Heart left ventricle (tissue), 16 donors: ENCODE data around the gene SIGLECL1. TPM values are rescaled to one million over a fixed set of nuclear protein-coding genes. Genes with fewer than 3 reads are reported as not detected.

Experiments used
- ATAC-seq, 4 donors: fragments of 200-7000 bp; cut with Tn5 transposase; one replicate each; pipeline ENCODE4 v1.9.1; 2020 to 2022; ENCODE audit warnings: moderate library complexity in 4 of 4, mild to moderate bottlenecking in 3 of 4, moderate number of reproducible peaks in 1 of 4
- DNase-seq, 5 donors: peaks; one replicate each; pipeline ENCODE4 v3.0.0-alpha.2; 2020
- H3K27ac ChIP-seq, 12 donors: fragments of 200-600 bp; sonication (generic) in 4 of 12; one replicate each; pipeline versions ENCODE4 v1.5.0 to v1.8.0; 2016 to 2022; ENCODE audit warnings: mild to moderate bottlenecking in 2 of 12
- H3K27me3 ChIP-seq, 9 donors: fragments of 200-600 bp; sonication (generic) in 2 of 9; one replicate each; pipeline versions ENCODE4 v1.5.1 to v1.8.0; 2016 to 2022; ENCODE audit warnings: mild to moderate bottlenecking in 3 of 9
- H3K36me3 ChIP-seq, 9 donors: fragments of 200-600 bp; sonication (generic) in 2 of 9; one replicate each; pipeline versions ENCODE4 v1.5.0 to v1.8.0; 2018 to 2022; ENCODE audit warnings: mild to moderate bottlenecking in 2 of 9
- H3K4me1 ChIP-seq, 12 donors: fragments of 200-600 bp; sonication (generic) in 4 of 12; one replicate each; pipeline versions ENCODE4 v1.5.0 to v1.8.0; 2016 to 2022; ENCODE audit warnings: mild to moderate bottlenecking in 3 of 12
- H3K4me3 ChIP-seq, 12 donors: fragments of 200-600 bp; sonication (generic) in 4 of 12; one replicate each; pipeline versions ENCODE4 v1.5.0 to v1.8.0; 2017 to 2022; ENCODE audit warnings: mild to moderate bottlenecking in 9 of 12, moderate library complexity in 4 of 12
- H3K9me3 ChIP-seq, 12 donors: fragments of 200-600 bp; sonication (generic) in 4 of 12; one replicate each; pipeline versions ENCODE4 v1.5.0 to v1.8.0; 2016 to 2022; ENCODE audit warnings: mild to moderate bottlenecking in 1 of 12
- POLR2A ChIP-seq, 2 donors: fragments of 450-650 bp; IDR thresholded peaks; one replicate each; pipeline ENCODE4 v1.6.1; 2017; ENCODE audit warnings: antibody characterized with exemption in 2 of 2, mild to moderate bottlenecking in 2 of 2, moderate library complexity in 2 of 2
- WGBS, 4 donors: extraction: QIAGEN DNeasy Blood & Tissue Kit in 2 of 4; methylation state at CpG; one replicate each; pipeline versions ENCODE4 v1.1.5 to v1.1.7; 2013 to 2018; 5-methylcytosine and 5-hydroxymethylcytosine counted together
- intact Hi-C, 10 donors: fragments of 100-400 bp; cut with DNase I; formaldehyde crosslinking; loops; one replicate each; pipeline versions ENCODE4 v1.11.1 to v1.14.2; 2022
- polyA plus RNA-seq, 2 donors: library from polyadenylated mRNA; stranded (reverse); fragments of 200-250 nt; gene quantifications; one replicate each; pipeline ENCODE4 v1.2.3, GENCODE V29; 2013
- total RNA-seq, 9 donors: library from RNA; depleted of rRNA in 2 of 9; stranded (reverse); fragments of >200 nt in 2 of 9; fragmentation: NEBNext Ultra II Directional in 3 of 9; extraction: Animal tissue kit (Norgen Biotek cat#: 25700) in 3 of 9; gene quantifications; one replicate each; pipeline versions ENCODE4 v1.1.0 to v1.2.4, GENCODE V29; 2016 to 2023
- TF ChIP-seq, protein P1 (sequence below), 12 donors: fragments of 200-600 bp; sonication (generic) in 4 of 12; IDR thresholded peaks; one replicate each; pipeline versions ENCODE4 v1.5.0 to v1.8.0; 2018 to 2022; ENCODE audit warnings: antibody characterized with exemption in 12 of 12, mild to moderate bottlenecking in 5 of 12
- donor health status: ischemic (EF 13 %, LVEDD 7.1; RV severe dilation, severe dysfunction).
- donor health status: healthy with polysubstance abuse.
- donor health status: DM: no; HTN: yes; CAD: no.
- donor health status: DM: no; HTN: no; CAD: no.
- donor health status: ischemic (EF 25% LVEDD 6.9; RV normal size, moderate dysfunction).
- donor health status: ischemic (EF 25% LVEDD 5.7; RV mildly dilated, moderate dysfunction).
- donor health status: healthy.
- donor health status: DM: yes; HTN: yes; CAD: no.
- donor health status: ischemic (EF 35%, LVEDD 5.7; RV mildly dilated, moderate dysfunction).
- donor health status: nonischemic (EF 11% LVEDD 7.7; RV severe dilation, severe dysfunction).
- donor health status: DM: yes; HTN: yes; CAD: no.
- donor health status: PGD.
- donor health status: ischemic (EF 29% LVEDD 5.4; RV normal size, mild dysfunction).
- donor health status: nonischemic (EF 23%, LVEDD 6.1; RV moderate dilation, normal function).

Gene SIGLECL1
- total and polyA plus RNA-seq, 11 donors: not detected

DNA sequence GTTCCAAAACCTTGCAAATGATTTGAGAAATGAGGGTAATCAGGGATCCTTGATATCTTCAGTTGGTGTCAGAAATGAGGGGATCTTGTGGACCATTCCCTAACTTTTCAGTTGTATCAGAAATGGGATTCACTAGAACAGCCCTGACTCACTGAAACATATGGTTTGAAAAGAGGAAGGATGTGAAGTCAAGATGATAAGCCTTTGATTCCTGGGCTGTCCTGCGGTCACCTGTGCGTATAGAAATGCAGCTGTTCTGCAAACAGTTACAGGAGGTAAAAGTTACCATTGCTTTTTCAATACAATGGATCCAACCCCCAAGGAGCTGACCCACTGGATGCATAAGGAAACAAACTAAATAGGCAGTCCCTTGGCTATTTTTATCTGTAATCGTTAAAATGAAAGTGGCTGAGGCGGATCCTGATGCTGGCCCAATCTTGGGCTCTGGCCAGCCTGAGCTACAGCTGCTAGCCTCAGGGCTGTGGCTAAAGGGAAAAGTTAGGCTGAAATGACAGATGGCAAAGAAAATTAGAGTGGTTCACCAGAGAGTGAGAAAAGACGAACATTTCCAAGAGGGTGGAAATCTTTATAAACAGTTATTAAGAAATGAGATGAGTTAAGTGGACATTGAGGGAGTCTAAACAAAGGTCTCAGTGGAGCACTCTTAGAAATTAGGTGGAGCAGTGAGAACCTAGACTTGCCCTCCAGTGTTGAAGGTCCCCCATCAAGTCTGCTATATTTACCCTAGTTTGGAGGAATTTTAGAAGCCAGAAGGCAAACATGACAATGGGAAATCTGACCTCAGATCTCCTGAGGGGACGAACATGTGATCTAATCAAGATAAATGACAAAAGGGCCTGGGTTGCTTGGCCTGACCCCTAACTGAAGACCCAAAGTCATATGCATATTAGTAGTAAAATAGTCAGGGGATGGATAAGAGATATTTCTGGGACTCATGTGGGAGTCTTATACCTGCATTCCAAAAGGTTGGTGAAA, 7.6 kb downstream of the SIGLECL1 start:
- Histone ChIP-seq H3K27me3 (peaks cover 0 to 27% (median 6%) of the 10 kb centered on the region in 9 donors), H3K4me1 (peaks cover 0 to 22% (median 0%) of the 10 kb centered on the region in 12 donors), H3K27ac (peak overlapping the region in 1 of 12 donors; percentile 35), H3K9me3 (no peaks in the 10 kb centered on the region), H3K4me3 (no peak overlapping the region), H3K36me3 (no peaks in the 10 kb centered on the region)
- ATAC-seq: no peak
- TF ChIP-seq, protein P1, sequence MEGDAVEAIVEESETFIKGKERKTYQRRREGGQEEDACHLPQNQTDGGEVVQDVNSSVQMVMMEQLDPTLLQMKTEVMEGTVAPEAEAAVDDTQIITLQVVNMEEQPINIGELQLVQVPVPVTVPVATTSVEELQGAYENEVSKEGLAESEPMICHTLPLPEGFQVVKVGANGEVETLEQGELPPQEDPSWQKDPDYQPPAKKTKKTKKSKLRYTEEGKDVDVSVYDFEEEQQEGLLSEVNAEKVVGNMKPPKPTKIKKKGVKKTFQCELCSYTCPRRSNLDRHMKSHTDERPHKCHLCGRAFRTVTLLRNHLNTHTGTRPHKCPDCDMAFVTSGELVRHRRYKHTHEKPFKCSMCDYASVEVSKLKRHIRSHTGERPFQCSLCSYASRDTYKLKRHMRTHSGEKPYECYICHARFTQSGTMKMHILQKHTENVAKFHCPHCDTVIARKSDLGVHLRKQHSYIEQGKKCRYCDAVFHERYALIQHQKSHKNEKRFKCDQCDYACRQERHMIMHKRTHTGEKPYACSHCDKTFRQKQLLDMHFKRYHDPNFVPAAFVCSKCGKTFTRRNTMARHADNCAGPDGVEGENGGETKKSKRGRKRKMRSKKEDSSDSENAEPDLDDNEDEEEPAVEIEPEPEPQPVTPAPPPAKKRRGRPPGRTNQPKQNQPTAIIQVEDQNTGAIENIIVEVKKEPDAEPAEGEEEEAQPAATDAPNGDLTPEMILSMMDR (IDR thresholded peaks at IDR 0.05): no peak
- DNase-seq: no peak
- intact Hi-C loops: loop anchor here in 2 of 10 donors (2.0 to 10.0 kb wide), 2 partner anchors 100 to 104 kb away; no protein-coding TSS in a partner anchor
- 45 to 50% (median 46%) methylated on average over 6 of the region's 6 CpGs for WGBS, 4 donors

DNA sequence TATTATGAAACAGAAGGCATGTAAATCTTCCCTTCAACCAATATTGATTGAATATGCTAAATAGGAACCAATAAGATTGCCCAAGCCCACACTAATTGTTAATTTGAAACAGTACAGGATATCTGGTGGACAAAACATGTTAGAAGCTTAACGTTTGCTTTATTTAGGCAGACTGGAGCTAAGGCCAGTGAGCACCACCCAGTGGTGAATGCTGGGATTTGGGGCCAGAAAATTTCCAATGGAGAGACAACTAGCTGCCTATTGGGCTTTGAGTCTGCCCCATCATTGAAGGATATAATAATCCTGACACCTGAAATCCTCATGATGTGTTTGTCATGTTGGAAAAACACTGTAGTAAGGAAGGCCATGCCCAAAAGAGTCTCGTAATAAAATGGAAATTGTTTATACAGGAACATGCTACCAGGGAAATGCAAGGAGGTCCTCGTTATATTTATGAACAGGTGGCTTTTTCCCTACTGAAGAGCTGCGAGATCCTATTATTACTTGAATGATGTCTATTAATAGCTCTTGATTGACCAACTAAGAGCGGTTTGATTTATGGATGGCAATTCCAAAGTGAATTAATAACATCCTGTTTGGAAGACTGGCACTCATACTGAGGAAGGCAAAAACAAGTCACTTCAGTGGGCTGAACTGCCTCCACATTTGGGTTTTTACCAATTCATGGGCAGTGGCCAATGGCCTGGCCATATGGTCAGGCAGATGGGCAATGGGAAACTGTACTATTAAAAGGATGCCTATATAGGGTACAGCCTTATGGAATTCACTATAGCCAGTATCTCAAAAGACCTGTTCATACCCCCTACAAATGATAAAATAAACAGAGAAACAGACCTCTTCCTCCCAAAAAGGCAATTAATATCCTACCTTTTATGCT, 8.7 kb downstream of the SIGLECL1 start:
- TF ChIP-seq, protein P1 (IDR thresholded peaks at IDR 0.05): peak; percentile 25 to 63 (median 52)
- TF ChIP-seq POLR2A (IDR thresholded peaks at IDR 0.05): no peak
- no peak overlapping the region for H3K4me3 ChIP-seq
- H3K27me3 ChIP-seq: peaks cover 0 to 27% (median 5%) of the 10 kb centered on the region in 9 donors
- ATAC-seq (peak in 1 of 4 donors; percentile 55), DNase-seq (peak in 2 of 5 donors; percentile 12 to 25)
- no peaks in the 10 kb centered on the region for H3K36me3 ChIP-seq
- no peaks in the 10 kb centered on the region for H3K9me3 ChIP-seq
- intact Hi-C loops: loop anchor here in 2 of 10 donors (2.0 to 10.0 kb wide), 2 partner anchors 101 to 105 kb away; no protein-coding TSS in a partner anchor
- 26 to 34% (median 29%) methylated on average over 5 of the region's 5 CpGs for WGBS, 4 donors
- peaks cover 0 to 14% (median 0%) of the 10 kb centered on the region in 12 donors for H3K4me1 ChIP-seq
- H3K27ac ChIP-seq: no peak overlapping the region

DNA sequence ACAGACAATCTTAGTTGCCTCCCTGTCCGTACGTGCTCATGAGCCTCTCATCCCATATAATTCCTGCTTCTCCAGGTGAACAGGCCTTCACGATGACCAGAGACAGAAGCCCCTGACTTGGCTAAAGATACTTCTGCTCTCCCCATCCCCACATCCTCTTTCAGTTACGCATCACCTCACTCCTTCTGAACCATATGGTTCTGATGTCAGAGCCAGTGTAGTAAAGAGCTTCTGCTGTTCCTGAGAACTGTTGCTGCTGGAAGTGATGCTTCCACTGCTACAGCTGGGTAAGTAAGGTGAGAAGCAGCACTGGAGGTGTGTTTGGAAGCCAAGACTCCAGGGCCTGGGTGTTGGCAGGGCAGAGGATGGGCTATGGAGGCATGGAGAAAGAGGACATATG, 12.9 kb downstream of the SIGLECL1 start:
- H3K9me3 ChIP-seq: no peaks in the 10 kb centered on the region
- H3K4me3 ChIP-seq: no peak overlapping the region
- WGBS, 4 donors: 67 to 80% (median 71%) methylated on average over 4 of the region's 4 CpGs
- TF ChIP-seq, protein P1 (IDR thresholded peaks at IDR 0.05): no peak
- no peak for TF ChIP-seq POLR2A (IDR thresholded peaks at IDR 0.05)
- no peak for ATAC-seq
- intact Hi-C loops: no loop called here
- peaks cover 0 to 5% (median 0%) of the 10 kb centered on the region in 12 donors for H3K4me1 ChIP-seq
- DNase-seq: no peak
- no peaks in the 10 kb centered on the region for H3K36me3 ChIP-seq
- no peak overlapping the region for H3K27ac ChIP-seq
- H3K27me3 ChIP-seq: peaks cover 0 to 34% (median 5%) of the 10 kb centered on the region in 9 donors
